UCSD-AML1 (cell line): ENCODE data around the gene RAP1GAP.

Experiments used
- DNase-seq: peaks from one replicate; lab custom pipeline; 2025; ENCODE audit not compliant: unreplicated experiment; lab: John Stamatoyannopoulos, UW

The RAP1GAP gene

DNA sequence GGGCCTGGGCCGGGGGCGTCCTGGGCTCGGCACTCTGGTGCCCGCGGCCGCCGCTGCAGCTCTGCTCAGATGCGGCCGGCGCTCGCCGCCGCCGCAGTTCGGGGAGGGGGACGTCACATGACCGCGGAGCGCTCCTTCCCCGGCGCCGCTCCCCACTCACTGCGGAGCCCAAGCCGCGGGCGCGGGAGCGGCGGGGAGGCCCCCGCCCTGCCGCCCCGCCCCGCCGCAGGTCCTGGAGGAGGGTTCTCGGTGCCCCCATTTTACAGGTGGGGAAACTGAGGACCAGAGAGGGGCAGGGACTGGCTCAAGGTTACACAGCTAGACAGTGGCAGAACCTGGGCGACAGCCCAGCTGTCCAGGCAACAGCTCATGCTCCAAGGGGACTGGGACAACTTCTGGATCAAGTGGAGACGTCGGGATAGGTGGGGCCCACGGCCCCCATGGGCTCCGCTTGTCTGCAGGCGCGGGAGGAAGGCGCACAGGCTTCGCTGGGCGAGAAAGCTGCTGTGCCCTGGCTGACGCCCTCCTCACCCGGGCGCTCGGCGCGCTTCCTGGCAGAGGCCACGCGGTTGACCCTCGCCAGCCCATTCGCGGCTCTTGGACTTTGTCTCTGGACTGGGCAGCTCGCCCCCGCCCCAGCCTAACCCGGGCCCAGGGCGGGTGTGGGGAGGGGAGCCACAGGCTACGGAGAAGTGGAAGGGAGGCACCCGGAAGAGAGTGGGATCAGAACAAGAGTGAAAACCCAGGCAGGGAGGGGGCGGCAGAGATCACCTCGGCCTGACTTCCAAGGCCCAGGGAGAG, at the start of gene RAP1GAP:
Gene RAP1GAP (minus strand): TSS at position 100 of the 801 bp plus-strand sequence. CDS start 49,325 bp downstream, outside the sequence.
- no peak for DNase-seq

DNA sequence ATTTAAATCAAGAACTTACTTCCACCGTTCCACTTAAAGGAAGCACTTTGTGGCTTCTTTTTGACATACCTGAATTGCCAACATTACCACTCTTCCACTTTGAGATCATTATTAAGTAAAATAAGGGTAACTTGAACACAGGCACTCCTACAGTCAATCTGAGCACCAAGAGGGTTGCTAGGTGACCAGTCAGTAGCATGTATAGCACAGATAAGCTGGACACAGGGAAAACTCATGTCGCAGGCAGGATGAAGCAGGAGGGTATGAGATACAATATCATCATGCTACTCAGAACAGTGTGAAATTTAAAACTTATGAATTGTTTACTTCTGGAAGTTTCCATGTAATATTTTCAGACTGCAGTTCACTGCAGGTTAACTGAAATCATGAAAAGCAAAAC, 47.0 kb upstream of the RAP1GAP start:
- no peak for DNase-seq

DNA sequence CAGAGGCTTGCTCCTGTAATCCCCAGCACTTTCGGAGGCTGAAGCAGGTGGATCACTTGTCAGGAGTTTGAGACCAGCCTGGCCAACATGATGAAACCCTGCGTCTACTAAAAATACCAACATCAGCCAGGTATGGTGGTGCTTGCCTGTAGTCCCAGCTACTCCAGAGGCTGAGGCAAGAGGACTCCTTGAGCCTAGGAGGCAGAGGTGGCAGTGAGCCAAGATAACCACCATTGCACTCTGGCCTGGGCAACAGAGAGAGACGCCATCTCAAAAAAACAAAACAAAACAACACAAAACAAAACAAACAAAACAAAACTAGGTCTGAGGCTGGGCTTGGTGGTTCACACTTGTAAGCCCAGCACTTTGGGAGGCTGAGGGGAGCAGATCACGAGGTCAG, 38.7 kb upstream of the RAP1GAP start:
- no peak for DNase-seq

DNA sequence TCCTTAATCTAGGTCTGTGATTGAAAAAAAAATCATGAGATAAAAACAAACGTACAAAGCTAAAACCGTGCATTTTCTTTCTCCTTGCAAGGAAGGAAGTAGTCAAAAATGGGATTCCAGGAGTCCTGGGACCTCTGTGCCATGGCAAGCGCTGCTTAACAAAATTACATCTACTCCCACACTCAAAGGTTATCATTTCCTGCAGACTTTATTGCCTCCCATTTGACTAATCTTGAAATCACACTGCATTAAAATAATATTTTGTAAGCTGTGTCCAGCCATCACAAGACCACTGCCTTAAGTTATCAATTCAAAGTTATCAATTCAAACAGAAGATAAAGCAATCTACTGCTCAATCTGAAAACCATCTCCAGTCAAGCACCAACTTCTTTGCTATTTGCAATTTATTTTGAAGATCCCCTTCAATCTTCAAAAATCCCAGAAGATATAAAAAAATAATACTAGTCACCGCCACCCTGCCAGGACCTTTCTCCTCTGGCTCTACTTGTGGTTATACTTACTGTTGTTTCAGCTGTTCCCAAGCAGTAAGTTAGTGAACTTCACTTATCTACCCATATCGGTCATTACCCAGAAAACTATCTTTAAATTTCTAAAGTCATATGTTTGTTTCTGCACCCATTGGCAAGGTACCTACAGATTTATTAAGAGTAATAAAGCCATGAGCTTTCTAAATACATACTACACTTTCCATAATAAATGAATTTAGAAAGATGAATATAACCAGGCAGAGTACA, 38.1 kb upstream of the RAP1GAP start:
- no peak for DNase-seq

DNA sequence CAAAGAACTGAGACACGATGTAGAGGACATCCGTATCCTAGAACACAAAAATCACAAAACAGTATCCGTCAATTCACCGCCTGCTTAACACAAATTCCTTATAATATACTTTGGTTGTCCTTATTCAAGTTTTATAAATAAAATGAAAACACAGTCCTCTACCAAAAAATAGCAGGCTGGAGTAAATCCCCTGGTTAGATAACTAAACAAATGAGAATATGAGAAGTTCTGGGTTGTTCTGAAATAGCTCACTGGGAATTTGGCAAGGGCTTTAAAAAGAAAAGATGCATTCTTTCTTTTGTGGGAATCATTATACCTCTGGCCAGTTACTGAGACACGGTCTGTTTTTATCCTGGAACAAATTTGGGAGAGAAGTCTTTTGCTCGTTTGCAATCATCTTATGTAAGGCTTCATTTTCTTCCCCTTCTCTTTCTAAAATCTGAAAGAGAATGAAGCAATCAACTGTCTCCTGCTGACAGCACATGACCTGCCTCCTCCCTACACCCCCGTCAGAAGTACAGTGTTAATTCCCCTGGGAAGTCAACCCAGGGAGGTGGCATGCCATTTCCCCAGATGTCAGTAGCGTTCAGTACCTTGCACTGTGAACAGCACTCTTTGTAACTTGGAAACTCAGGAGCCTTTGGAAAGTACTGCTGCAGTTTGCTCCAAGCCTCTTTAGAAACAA, 37.1 kb upstream of the RAP1GAP start:
- DNase-seq, result no peak

DNA sequence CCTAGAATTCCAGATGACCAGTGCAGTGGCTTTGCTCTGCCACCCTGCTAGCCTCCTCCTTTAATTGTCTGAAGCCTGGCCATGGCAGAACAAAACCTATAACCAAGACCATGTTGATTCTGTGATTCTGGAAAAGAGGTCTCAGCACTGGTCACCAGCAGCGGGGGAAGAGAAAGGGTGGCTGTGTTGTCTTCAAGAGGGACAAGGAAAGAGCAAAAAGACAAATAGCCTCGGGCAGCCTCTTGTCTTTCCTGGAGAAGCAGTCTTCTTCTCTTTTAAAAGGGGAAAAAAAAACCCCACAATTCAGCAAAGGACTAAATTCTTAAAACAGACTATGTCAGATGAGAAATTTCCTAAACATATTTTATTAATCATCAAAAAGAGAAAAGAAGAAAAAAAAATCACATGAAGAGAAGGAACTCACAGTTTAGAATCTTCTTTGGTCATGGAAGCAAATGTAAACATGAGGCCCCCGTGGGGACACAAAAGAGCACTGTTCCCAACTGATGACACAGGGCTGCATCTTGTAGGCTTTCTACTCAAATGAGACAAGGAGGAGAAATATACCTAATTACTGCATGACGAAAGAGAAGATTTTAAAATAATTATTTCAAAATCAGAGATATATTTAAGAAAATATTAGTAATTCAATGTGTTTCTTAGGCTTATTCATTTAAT, 36.3 kb upstream of the RAP1GAP start:
- DNase-seq, result no peak

DNA sequence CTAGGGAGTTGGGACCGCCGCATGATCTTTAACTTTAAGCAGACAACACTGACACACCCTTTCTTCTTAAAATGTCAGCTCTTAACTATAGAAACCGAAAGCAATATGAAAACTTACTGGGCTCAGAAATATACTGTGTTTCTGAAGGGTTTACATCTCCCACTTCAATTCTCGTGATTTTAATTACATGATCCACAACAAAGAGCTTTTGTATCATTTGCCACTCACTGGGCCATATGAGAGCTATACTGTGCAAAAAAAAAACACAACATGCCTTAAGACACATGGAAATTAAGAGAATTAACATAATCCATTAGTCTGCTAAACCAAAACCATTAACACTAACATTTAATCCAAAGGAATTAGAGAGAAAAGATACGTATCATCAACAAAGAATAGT, 35.0 kb upstream of the RAP1GAP start:
- DNase-seq, result no peak

DNA sequence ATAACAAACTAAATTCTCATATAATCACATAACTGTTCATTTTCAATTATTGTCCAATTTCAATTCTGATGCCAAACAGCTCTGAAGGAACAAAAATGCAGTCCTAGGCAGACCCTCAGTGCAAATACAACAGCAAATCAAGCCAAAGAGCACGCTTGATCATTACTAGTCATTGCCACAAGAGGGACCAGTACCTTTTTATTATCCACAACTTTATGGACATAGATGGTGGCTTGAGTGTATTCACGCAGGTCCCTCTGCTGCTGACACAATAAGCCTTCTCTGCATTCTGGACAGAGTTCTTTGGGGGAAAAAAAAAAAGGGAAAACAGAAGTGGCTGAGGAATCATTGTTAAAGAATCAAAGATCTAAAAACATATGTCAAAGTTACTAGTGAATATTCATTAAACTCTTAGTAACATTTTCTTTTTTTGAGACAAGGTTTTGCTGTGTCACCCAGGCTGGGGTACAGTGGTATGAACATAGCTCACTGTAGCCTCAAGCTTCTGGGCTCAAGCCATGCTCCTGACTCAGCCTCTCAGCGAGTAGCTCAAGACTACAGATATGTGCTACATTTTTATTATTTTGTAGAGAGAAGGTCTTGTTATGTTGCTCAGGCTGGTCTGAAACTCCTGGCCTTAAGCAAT, 34.3 kb upstream of the RAP1GAP start:
- DNase-seq, result no peak

DNA sequence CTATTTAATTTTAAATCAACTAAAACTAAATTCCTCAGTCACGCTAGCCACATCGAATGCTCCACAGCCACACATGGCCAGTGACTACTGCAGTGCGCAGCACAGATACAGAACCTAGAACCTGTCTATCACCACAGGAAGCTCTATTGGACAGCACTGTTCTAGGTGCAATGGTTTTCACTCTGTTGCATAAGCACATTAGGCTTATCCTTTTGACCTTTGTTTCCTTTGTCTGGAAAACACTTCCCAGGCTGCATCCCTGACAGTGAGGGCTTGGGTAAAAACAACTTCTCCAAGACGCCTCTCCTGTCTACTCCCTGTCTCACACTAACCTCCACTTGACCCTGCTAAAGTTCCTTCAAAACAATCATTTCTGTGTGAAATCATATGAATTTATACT, 33.6 kb upstream of the RAP1GAP start:
- no peak for DNase-seq

DNA sequence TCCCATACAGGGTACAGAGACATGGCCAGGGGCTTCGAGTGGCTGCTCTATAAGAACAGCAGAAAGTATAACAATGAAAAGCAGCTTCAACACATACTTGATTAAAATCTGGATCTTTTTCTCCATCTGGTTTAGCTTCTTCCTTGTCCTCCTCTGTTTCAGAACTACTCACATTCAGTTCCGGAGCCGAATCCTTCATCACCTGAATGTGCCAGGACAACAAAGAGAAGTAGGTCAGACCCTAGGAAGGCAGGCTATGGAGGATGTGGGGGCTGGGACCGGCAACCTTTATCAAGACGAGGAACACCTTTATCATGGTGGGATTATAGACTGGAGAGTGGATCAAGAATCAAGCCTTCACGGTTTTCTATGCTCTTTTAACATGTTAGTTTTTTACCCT, 32.2 kb upstream of the RAP1GAP start:
- DNase-seq, result no peak

DNA sequence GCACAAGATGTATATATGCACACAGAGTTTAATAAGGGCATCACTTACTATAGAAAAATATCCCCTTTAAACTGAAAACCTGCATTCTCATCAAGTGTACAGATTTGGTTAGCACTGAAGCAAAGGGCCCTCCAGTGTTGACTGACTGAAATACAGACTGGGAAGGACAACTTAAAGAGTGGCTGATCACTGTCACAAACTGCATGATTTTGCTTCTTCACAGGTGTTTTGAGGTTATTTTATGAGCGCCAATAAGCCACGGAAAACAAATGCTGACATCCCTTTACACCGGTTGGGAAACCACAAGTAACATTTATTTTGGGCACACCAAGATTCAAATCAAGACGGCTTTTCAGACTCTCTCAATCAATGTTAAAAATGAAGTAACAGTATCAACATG, 30.9 kb upstream of the RAP1GAP start:
- no peak for DNase-seq

DNA sequence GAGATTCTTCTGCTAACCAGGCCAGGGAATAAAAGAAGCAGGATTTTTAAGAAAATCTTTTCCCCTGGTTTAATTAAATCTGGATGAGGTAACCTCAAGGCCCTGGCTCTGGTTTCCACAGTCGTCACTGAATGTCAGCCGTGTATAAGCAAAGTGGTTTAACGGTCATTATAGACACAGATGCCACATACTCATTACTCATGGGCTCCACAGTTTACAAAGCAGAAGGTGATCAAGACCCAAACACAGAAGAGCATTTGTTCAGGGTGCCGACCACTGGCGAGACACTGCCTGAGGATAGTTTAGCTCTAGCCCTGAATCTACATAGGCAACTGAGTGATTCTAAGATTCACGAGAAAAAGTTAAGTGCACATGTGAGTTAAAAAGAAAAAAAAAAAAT, 27.8 kb upstream of the RAP1GAP start:
- DNase-seq, result no peak

DNA sequence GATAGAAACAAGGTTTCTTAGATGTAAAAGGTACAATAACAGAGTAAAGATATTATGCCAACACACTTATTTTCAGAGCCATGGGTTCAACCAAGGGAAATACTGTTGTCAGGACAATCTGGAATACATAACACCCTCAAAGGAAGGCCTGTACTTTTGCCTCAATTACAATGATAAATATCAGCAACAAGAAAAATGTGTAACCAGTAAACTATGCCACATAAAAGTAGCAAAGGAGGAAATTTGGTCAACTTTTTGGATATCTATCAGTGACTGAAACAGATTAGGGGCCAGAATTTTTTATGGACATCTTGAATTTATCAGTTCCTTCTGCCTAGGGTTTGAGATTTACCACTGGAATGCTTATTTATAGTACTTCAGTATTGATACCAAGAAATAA, 24.6 kb upstream of the RAP1GAP start:
- no peak for DNase-seq

DNA sequence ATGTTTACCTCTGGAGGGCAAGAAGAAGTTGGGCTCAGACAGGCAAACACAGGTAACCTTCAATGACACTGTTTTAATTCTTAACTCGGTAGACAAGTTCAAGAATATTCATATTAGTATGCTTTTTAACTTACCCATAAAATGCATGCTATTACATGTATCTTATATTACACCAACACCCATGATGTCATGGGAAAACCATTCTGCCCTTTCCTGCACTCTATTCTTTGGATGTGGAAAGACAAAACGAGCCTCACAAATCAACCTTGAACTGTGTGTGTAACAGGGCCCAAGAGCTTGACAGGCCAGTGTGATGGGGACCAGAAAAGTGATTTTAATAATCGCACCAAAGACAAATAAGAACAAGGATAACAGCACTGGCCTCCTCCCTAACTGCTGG, 22.6 kb upstream of the RAP1GAP start:
- DNase-seq, result no peak

DNA sequence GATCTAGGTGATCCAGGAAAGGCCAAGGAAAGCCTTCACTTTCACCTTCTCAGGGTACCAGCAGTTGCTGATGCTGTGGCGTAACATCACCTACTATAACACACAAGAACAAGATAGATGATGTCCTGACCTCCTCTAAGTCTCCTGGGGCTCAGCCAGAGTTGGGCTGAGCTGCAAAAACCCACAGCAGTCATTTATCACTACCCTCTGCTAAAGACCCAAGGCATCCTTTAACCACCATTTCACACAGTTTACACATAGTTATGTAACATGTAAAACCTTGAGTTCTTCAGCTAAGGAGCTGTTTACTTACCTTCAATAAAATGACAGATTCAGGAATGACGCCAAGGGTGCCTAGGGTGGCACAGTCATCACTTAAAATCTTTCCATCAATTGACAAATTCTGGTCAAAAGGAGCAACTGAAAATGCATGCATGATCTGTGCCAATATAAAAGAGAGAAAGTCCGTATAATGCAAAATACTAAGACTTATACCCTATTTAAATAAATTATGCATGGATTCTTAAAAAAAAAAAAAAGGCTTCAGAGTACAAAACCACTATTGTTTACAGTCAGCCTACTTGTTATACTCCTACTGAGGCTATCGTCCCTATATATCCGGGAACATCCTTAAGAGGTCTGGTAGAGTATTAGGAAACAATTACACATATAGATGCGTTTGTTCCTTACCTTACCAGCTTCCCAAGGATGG, 20.7 kb upstream of the RAP1GAP start:
- no peak for DNase-seq

DNA sequence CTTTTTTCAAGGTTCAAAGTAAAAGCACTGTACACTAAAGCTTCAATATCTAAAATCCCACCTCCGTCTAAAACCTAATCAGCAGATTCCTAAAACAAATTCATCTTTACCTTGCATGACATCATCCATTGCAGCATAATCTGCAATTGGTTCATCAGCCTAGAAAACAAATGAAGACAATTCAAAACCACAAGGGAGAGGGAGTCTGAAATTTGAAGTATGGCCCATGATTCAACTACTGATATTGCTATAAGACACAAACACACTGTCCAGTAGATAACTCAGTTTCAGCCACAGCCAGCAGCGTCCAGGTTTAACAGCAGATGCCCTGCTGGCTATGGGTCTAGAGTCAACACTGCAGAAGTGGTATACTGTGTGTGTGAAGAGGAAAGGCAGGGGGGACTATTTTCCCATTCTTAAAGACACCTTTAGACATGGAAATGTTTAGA, 17.9 kb upstream of the RAP1GAP start:
- DNase-seq, result no peak

DNA sequence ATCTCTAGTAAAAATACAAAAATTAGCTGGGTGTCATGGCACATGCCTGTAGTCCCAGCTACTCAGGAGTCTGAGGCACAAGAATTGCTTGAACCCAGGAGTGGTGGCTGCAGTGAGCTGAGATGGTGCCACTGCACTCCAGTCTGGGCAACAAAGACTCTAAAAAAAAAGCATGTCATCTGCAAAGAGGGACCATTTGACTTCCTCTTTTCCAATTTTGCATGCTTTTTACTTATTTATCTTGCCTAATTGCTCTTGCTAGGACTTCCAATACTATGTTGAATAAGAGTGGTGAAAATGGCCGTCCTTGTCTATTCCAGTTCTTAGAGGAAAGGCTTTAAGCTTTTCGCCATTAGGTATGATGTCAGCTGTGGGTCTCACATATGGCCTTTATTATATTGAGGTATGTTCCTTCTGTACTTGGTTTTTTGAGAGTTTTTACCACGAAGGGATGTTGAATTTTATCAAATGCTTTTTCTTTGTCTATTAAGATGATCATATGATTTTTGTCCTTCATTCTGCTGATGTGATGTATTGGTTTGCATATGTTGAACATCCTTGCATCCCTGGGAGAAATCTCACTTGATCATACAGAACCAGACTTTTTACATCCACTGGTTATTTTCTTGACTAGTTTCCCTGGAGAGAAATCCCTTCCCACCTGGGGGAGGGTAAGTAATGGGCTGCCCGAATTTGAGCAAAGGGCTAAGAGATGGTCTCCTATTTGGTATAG, 17.0 kb upstream of the RAP1GAP start:
- no peak for DNase-seq

DNA sequence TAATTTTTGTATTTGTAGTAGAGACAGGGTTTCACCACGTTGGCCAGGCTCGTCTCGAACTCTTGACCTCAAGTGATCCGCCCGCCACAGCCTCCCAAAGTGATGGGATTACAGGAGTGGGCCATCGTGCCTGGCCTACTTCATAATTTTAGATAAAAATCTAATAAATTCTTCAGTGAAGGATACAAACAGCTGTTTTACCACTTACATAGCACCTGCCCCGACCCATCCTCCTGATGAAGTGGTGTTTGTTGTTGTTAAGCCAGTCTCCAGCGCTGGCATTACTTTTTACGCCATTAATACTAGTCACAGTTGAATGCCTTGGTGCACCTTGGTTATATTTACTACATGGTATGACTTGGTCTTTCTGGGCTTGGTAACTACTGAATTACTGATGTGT, 12.3 kb upstream of the RAP1GAP start:
- DNase-seq, result no peak

DNA sequence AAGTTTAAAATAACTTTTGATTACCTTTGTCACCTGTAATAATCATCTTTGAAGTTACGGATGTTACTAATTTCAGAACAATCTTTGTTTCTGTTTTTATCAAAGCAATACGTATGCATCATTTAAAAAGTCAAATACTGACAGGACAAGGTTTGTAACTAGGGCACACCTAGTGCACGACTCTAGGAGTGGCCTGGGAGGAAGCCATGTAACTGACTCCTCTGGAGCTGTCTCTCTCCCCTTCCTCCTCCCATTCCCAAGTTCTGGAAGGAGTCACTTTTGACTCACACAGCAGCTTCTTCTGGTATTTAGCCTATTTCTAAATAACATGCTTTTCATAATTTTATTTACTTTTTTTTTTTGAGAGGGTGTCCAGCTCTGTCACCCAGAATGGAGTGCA, 11.8 kb upstream of the RAP1GAP start:
- DNase-seq, result no peak

DNA sequence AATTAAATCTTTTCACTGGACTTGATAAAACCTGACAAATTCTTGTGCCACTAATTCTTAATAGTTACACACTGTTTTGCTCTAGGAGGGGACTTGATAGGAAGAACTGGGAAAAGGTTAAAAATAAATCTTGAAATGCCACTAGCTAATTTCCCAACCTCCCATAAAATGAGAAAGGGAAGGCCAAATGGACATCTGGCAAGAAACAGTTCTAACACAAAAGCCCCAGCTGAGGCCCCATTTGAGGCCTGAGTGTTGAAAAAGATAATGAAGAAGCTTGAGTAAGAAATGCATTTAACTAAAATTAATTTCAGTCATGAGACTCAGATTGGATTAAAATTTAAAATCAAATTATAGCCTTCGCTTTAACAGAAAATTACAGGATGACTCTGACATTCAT, 11.2 kb upstream of the RAP1GAP start:
- no peak for DNase-seq
